KOPT-K1 (cell line): Measurements from ENCODE around the gene PRSS1.
"Not testable (repeated sequence)": the region's sequence is repeated elsewhere in the genome, so short reads cannot be mapped to it uniquely, and the experiment has no call there.

Source experiments
- H3K27ac ChIP-seq: fragments of 200-600 bp; sonication (generic); 2 replicates; pipeline ENCODE4 v1.5.1; 2016; ENCODE audit warnings: antibody characterized with exemption, mild to moderate bottlenecking, low read depth, low read length; ENCODE audit not compliant: poor library complexity, severe bottlenecking
- H3K36me3 ChIP-seq: fragments of 200-600 bp; sonication (generic); 2 replicates; pipeline ENCODE4 v1.5.1; 2017; ENCODE audit warnings: antibody characterized with exemption, mild to moderate bottlenecking, low read length, moderate library complexity; ENCODE audit not compliant: insufficient read depth
- H3K9me3 ChIP-seq: fragments of 200-600 bp; sonication (generic); 2 replicates; pipeline ENCODE4 v1.5.1; 2017; ENCODE audit warnings: antibody characterized with exemption, low read length, mild to moderate bottlenecking; ENCODE audit not compliant: insufficient read depth, poor library complexity, severe bottlenecking

Gene PRSS1

GRCh38 chr7:142749218-142749993, at the start of gene PRSS1:
Gene PRSS1, plus strand, starts transcription at chr7:142749472. Its CDS starts 13 bp downstream, at chr7:142749485.
- Histone ChIP-seq H3K27ac (no peak within 1 kb of the TSS), H3K9me3 (no peaks in the 10 kb centered on the region), H3K36me3 (no peaks in the 10 kb centered on the region)

DNA sequence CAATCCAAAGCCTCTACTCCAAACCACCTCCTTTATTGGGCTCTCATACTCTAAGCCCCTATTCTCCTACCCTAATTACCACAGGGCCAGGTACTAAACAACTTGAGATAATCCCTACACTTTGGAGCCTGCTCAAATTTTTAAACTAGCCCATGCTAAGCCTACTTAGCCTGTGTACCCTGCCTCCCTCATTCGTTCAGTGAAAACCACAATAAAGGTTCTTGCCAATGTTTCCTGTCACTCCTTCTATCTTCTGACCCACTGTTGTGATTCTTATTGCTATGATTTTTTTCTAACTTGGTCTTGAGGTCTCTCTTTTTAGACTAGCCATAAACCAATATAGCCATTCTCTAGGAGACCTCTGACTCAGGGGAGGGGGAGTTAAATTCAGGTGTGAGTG, 48.3 kb upstream of the PRSS1 start:
- not testable (repeated sequence) for H3K36me3 ChIP-seq, H3K9me3 ChIP-seq
- H3K27ac ChIP-seq: peak overlapping the region; percentile 28

- Histone ChIP-seq H3K36me3 (no peaks in the 10 kb centered on the region), H3K9me3 (no peaks in the 10 kb centered on the region), H3K27ac (no peak overlapping the region)
Observed at GRCh38 chr7:142703655-142704305, 45.5 kb upstream of the PRSS1 start.

DNA sequence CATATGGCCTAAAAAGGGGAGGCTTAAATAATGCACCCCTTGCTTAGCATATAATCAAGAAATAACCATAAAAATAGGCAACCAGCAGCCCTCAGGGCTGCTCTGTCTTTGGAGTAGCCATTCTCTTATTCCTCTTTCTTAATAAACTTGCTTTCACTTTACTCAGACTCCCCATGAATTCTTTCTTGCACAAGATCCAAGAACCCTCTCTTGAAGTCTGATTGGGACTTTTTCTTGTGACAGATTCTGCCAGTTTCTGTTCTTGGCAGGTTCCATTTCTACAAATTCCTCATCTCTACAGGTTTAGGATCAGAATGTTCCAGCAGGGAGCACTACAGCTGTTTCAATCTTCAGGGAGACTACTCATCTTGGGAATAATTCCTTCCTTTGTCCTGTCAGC, 40.5 kb upstream of the PRSS1 start:
- H3K36me3 ChIP-seq, H3K9me3 ChIP-seq: not testable (repeated sequence)
- H3K27ac ChIP-seq: peak overlapping the region; percentile 100

GRCh38 chr7:142709921-142710320, 39.4 kb upstream of the PRSS1 start:
- Histone ChIP-seq H3K9me3 (no peaks in the 10 kb centered on the region), H3K27ac (peak overlapping the region; percentile 100)

GRCh38 chr7:142711196-142711595, 38.1 kb upstream of the PRSS1 start:
- peak overlapping the region; percentile 100 for H3K27ac ChIP-seq
- no peaks in the 10 kb centered on the region for H3K36me3 ChIP-seq
- H3K9me3 ChIP-seq: no peaks in the 10 kb centered on the region

More at GRCh38 chr7:142709921-142710320, 39.4 kb upstream of the PRSS1 start:
- H3K36me3 ChIP-seq: no peaks in the 10 kb centered on the region

GRCh38 chr7:142711746-142712616, 37.3 kb upstream of the PRSS1 start:
- Histone ChIP-seq H3K9me3 (no peaks in the 10 kb centered on the region), H3K36me3 (no peaks in the 10 kb centered on the region), H3K27ac (peak overlapping the region; percentile 100)

DNA sequence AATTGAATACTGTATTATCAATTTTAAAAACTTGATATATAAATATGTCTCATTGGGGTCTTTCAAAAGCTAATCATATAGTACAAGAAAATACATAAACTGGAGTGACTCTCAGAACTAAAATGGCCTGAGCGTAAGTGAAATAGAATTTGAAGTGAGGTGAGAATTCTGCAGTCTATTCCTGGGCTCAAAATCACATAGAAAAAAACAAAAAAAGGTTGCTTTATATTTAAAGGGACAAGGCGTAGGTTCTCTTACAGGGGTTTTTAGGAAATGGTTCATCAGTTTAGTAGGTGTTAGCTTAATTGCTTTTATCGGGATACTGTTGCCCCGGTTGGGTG, 36.7 kb upstream of the PRSS1 start:
- no peaks in the 10 kb centered on the region for H3K9me3 ChIP-seq
- peak overlapping the region; percentile 100 for H3K27ac ChIP-seq
- no peaks in the 10 kb centered on the region for H3K36me3 ChIP-seq

GRCh38 chr7:142714375-142714774, 34.9 kb upstream of the PRSS1 start:
- Histone ChIP-seq H3K9me3 (no peaks in the 10 kb centered on the region), H3K36me3 (no peaks in the 10 kb centered on the region), H3K27ac (peak overlapping the region; percentile 100)

DNA sequence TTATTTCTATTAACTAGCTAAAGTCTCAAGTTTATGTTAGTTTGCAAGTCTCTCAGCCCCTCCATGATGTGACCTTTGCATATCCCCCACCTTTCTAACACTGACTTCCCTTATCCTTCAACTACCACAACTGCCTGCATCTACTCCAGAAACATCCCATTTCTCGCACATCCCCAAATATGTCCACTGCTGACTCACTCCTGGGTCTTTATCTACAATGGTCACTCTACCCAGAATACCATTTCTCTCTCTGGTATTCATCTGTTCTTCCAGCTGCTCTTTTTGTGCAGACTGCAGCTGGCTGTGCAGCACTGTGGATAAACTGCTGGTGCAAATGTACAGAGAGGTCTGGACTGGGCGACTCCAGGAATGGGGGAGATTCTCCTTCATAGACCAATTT, 32.7 kb upstream of the PRSS1 start:
- Histone ChIP-seq H3K9me3 (no peaks in the 10 kb centered on the region), H3K36me3 (peaks cover 7% of the 10 kb centered on the region; the same call in 1 of the 2 replicates), H3K27ac (peak overlapping the region; percentile 100)

DNA sequence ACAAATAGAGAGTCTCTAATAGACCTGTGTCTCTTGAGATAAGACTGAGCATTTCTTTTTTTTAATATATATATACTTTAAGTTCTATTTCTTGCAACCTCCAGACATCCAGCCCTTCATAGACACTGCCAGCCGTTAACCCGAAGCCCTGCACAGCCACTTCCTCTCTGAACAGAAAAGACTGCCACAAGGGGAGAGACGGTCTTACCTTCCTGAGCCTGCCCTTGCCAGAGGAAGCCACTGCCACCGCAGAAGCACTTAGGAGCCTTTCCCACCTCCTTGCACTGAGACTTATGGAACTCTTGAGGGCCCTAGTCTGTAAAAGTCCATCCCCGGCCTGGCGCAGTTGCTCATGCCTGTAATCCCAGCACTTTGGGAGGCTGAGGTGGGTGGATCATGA, 31.8 kb upstream of the PRSS1 start:
- Histone ChIP-seq H3K27ac (peak overlapping the region; percentile 100), H3K36me3 (peaks cover 13% of the 10 kb centered on the region; the same call in 1 of the 2 replicates), H3K9me3 (no peaks in the 10 kb centered on the region)

- Histone ChIP-seq H3K36me3 (peaks cover 20% of the 10 kb centered on the region), H3K27ac (peak overlapping the region; percentile 100), H3K9me3 (no peaks in the 10 kb centered on the region)
Observed at GRCh38 chr7:142718313-142718712, 31.0 kb upstream of the PRSS1 start.

DNA sequence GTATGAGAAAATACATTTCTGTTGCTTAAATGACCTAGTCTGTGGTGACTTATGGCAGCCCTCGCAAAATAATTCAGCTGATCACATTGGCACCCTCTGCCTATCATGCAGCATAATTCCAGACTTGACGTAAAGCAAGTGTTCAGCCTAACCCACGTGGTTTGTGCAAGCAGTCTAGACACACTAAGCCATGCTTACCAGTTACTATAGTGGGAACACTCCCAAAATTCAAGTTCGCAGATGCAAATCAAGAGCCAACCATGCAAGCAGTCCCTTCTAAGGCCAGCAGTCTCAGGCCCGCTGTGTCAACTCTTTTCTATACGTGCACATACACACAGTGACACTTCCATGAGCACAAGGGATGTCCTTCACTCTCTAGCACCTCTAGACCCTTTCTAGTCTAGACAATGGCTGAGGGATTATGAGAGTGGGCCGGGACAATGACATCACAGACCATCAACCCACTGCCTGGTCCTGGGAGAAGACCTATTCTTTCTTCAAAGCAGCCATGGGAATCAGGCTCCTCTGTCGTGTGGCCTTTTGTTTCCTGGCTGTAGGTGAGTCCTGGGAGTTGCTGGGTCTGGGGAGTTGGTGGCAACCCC, 29.0 kb upstream of the PRSS1 start:
- H3K27ac ChIP-seq: peak overlapping the region; percentile 100

DNA sequence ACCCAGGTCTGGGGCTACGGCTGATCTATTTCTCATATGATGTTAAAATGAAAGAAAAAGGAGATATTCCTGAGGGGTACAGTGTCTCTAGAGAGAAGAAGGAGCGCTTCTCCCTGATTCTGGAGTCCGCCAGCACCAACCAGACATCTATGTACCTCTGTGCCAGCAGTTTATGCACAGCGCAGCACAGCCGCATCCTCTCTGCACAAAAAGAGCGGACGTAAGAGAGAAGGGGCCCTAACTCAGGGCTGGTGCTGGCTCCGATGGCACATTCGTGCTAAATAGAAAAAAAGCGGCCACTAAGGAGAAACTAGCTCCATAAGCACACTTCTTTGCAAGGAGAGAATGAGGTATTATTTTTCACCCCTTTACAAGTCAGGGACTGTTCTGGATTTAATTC, 28.3 kb upstream of the PRSS1 start:
- Histone ChIP-seq H3K27ac (peak overlapping the region; percentile 100), H3K36me3 (peaks cover 22% of the 10 kb centered on the region), H3K9me3 (no peaks in the 10 kb centered on the region)

More for the DNA sequence above, 29.0 kb upstream of the PRSS1 start:
- Histone ChIP-seq H3K9me3 (no peaks in the 10 kb centered on the region), H3K36me3 (peaks cover 22% of the 10 kb centered on the region)
